Transverse colon (tissue), 4 donors: ENCODE measurements around the gene LMBR1. TPM values are rescaled to one million over a fixed set of nuclear protein-coding genes. Genes with fewer than 3 reads are reported as not detected.

ENCODE experiments used
- DNase-seq: peaks from one replicate; pipeline ENCODE4 v3.0.0-alpha.2; 2019
- H3K27ac ChIP-seq, 4 donors: fragments of 200-600 bp; sonication (generic); 2 replicates each; pipeline ENCODE4 v1.5.1; 2016 to 2018; ENCODE audit warnings: inconsistent platforms in 4 of 4
- H3K27me3 ChIP-seq: fragments of 200-600 bp; sonication (generic); 2 replicates; pipeline ENCODE4 v1.5.1; 2017; ENCODE audit warnings: inconsistent platforms
- H3K36me3 ChIP-seq, 4 donors: fragments of 200-600 bp; sonication (generic); 2 replicates each; pipeline ENCODE4 v1.5.1; 2017 to 2019; ENCODE audit warnings: inconsistent platforms in 4 of 4
- H3K4me1 ChIP-seq, 4 donors: fragments of 200-600 bp; sonication (generic); 2 replicates each; pipeline ENCODE4 v1.5.1; 2017 to 2020; ENCODE audit warnings: inconsistent platforms in 4 of 4
- H3K4me3 ChIP-seq, 4 donors: fragments of 200-600 bp; sonication (generic); 1 replicate in 1 of 4; 2 replicates in 3 of 4; pipeline versions ENCODE4 v1.5.1 to v1.6.1; 2017 to 2019; ENCODE audit warnings: inconsistent platforms in 4 of 4
- H3K9me3 ChIP-seq, 2 donors: fragments of 200-600 bp; sonication (generic); 2 replicates each; pipeline ENCODE4 v1.5.1; 2017 to 2019; ENCODE audit warnings: inconsistent platforms in 2 of 2
- CTCF ChIP-seq, 5 experiments: fragments of 200-600 bp in 3 of 5; fragments of 450-650 bp in 2 of 5; sonication (generic) in 3 of 5; IDR thresholded peaks; 1 replicate in 2 of 5; 2 replicates in 3 of 5; pipeline ENCODE4 v1.5.1; 2016 to 2017; ENCODE audit warnings: antibody characterized with exemption in 5 of 5, inconsistent platforms in 3 of 5, mild to moderate bottlenecking in 2 of 5, moderate library complexity in 1 of 5
- EP300 ChIP-seq: sonication (generic); formaldehyde crosslinking; IDR thresholded peaks from one replicate; pipeline ENCODE4 v1.6.1; 2017; ENCODE audit warnings: antibody characterized with exemption, low read depth
- POLR2A ChIP-seq: fragments of 450-650 bp; IDR thresholded peaks from one replicate; pipeline ENCODE4 v1.6.1; 2016; ENCODE audit warnings: antibody characterized with exemption, mild to moderate bottlenecking, moderate library complexity
- POLR2AphosphoS5 ChIP-seq, 3 donors: sonication (generic); formaldehyde crosslinking; IDR thresholded peaks; one replicate each; pipeline ENCODE4 v1.6.1; 2016; ENCODE audit warnings: antibody characterized with exemption in 3 of 3
- WGBS, 2 donors: methylation state at CpG; one replicate each; pipeline ENCODE4 v1.1.5; 2018; ENCODE audit warnings: low coverage in 1 of 2; 5-methylcytosine and 5-hydroxymethylcytosine counted together
- in situ Hi-C, 4 donors: fragments of 200-750 bp; cut with MboI; loops; one replicate each; pipeline versions ENCODE4 v1.15.0 to v1.15.1; 2017; ENCODE audit warnings: low sequenced_read_pairs in 3 of 4, low pct_ligation_motif_present in 1 of 4, low pct_unique_long_range_greater_than_20kb in 1 of 4
- intact Hi-C: fragments of 100-400 bp; cut with DNase I; formaldehyde crosslinking; loops from one replicate; pipeline ENCODE4 v1.15.1; 2023; ENCODE audit warnings: low total_unique reads
- total RNA-seq, 4 donors: library from RNA; depleted of rRNA; stranded (reverse); fragments of >200 nt; gene quantifications; one replicate each; pipeline ENCODE4 v1.1.0, GENCODE V29; 2016

Gene LMBR1
- total RNA-seq, 4 donors from 2014 or later, result 16.7 to 78.1 (median 67.4) TPM

GRCh38 chr7:156897673-156898072, 4.7 kb upstream of the LMBR1 start:
- TF ChIP-seq POLR2A, result no peak
- intact Hi-C loops (no loop called here), in situ Hi-C loops (no loop called here)
- no peaks in the 10 kb centered on the region for H3K9me3 ChIP-seq
- peaks cover 0 to 8% (median 7%) of the 10 kb centered on the region in 4 donors for H3K4me1 ChIP-seq
- no peak for DNase-seq
- no peak overlapping the region for H3K4me3 ChIP-seq
- no peak overlapping the region for H3K27ac ChIP-seq
- no peaks in the 10 kb centered on the region for H3K27me3 ChIP-seq
- WGBS, 2 donors, result 63 to 73% methylated on average over 8 of the region's 8 CpGs
- H3K36me3 ChIP-seq, result no peaks in the 10 kb centered on the region

- Histone ChIP-seq H3K4me3 (no peak overlapping the region), H3K27me3 (no peaks in the 10 kb centered on the region), H3K4me1 (peaks cover 9 to 14% (median 11%) of the 10 kb centered on the region in 4 donors), H3K27ac (no peak overlapping the region), H3K9me3 (no peaks in the 10 kb centered on the region), H3K36me3 (no peaks in the 10 kb centered on the region)
- 75 to 80% methylated on average over 1 to 5 of the region's 5 CpGs for WGBS, 2 donors
- in situ Hi-C loops (no loop called here), intact Hi-C loops (no loop called here)
- TF ChIP-seq POLR2A (no peak), CTCF (IDR thresholded peaks at IDR 0.05) (no peak), EP300 (no peak), POLR2AphosphoS5 (IDR thresholded peaks at IDR 0.05) (no peak)
- DNase-seq, result no peak
Observed at GRCh38 chr7:156896388-156897022, 3.5 kb upstream of the LMBR1 start.

- H3K36me3 ChIP-seq, result no peaks in the 10 kb centered on the region
- intact Hi-C loops, result no loop called here
- no peak for TF ChIP-seq EP300
- no peak for TF ChIP-seq CTCF (IDR thresholded peaks at IDR 0.05)
- no peak for TF ChIP-seq POLR2A
- no peak for TF ChIP-seq POLR2AphosphoS5 (IDR thresholded peaks at IDR 0.05)
- H3K9me3 ChIP-seq, result no peaks in the 10 kb centered on the region
- no peak overlapping the region for H3K27ac ChIP-seq
- H3K4me1 ChIP-seq, result peaks cover 11 to 18% (median 15%) of the 10 kb centered on the region in 4 donors
- WGBS, 2 donors, result 87 to 92% methylated on average over 4 to 6 of the region's 6 CpGs
- DNase-seq, result no peak
- in situ Hi-C loops, result no loop called here
- no peaks in the 10 kb centered on the region for H3K27me3 ChIP-seq
- H3K4me3 ChIP-seq, result no peak overlapping the region
Observed at GRCh38 chr7:156895024-156895780, 2.2 kb upstream of the LMBR1 start.

- Histone ChIP-seq H3K27me3 (no peaks in the 10 kb centered on the region), H3K4me3 (peak overlapping the region; percentile 67 to 93 (median 82)), H3K27ac (peak overlapping the region; percentile 96 to 99 (median 97)), H3K4me1 (peaks cover 11 to 18% (median 15%) of the 10 kb centered on the region in 4 donors), H3K36me3 (no peaks in the 10 kb centered on the region), H3K9me3 (no peaks in the 10 kb centered on the region)
- DNase-seq, result peak; percentile 64
- 0 to 1% methylated on average over 2 to 28 of the region's 57 CpGs for WGBS, 2 donors
- intact Hi-C loops, result no loop called here
- in situ Hi-C loops, result no loop called here
- TF ChIP-seq POLR2AphosphoS5 (IDR thresholded peaks at IDR 0.05) (no peak), POLR2A (no peak), EP300 (no peak), CTCF (IDR thresholded peaks at IDR 0.05) (no peak)
Observed at GRCh38 chr7:156892081-156892800, 742 bp downstream of the LMBR1 start.
